Natural killer cell (primary cell): ENCODE data around the gene PRKCD. TPM values are rescaled to one million over a fixed set of nuclear protein-coding genes. Genes with fewer than 3 reads are reported as not detected.

Experiments used
- ATAC-seq, 3 donors: fragments of 150-1000 bp in 2 of 3; fragments of 200-7000 bp in 1 of 3; cut with Tn5 transposase; 1 replicate in 1 of 3; 2 replicates in 2 of 3; pipeline ENCODE4 v1.10.0; 2021; ENCODE audit warnings: mild to moderate bottlenecking in 2 of 3, moderate library complexity in 2 of 3
- DNase-seq, 2 donors: peaks; one replicate each; pipeline versions ENCODE4 v3.0.0 to v3.0.0-alpha.2; 2013 to 2021; ENCODE audit warnings: mixed read lengths in 1 of 2
- H3K27ac ChIP-seq: one replicate; pipeline ENCODE4 v1.5.1; 2013; ENCODE audit warnings: mild to moderate bottlenecking, low read length
- H3K27me3 ChIP-seq: one replicate; pipeline ENCODE4 v1.6.1; 2013; ENCODE audit warnings: low read length; ENCODE audit not compliant: control insufficient read depth, insufficient read depth
- H3K36me3 ChIP-seq: one replicate; pipeline ENCODE4 v1.6.1; 2013; ENCODE audit warnings: low read length; ENCODE audit not compliant: control insufficient read depth, insufficient read depth
- H3K4me1 ChIP-seq: one replicate; pipeline ENCODE4 v1.6.1; 2013; ENCODE audit warnings: low read length; ENCODE audit not compliant: control insufficient read depth, insufficient read depth
- H3K4me3 ChIP-seq: one replicate; pipeline ENCODE4 v1.5.1; 2013; ENCODE audit warnings: low read length
- H3K9me3 ChIP-seq: one replicate; pipeline ENCODE4 v1.6.1; 2013; ENCODE audit warnings: low read length; ENCODE audit not compliant: control insufficient read depth, insufficient read depth
- H3K27ac Mint-ChIP-seq, 2 donors: one replicate each; pipeline ENCODE4 v1.8.0; 2022; ENCODE audit warnings: mild to moderate bottlenecking in 2 of 2, mixed read lengths in 2 of 2, moderate library complexity in 1 of 2
- H3K27me3 Mint-ChIP-seq, 2 donors: one replicate each; pipeline ENCODE4 v1.8.0; 2022; ENCODE audit warnings: low read depth in 2 of 2, mixed read lengths in 2 of 2
- H3K36me3 Mint-ChIP-seq: one replicate; pipeline ENCODE4 v1.8.0; 2022; ENCODE audit warnings: mixed read lengths
- H3K4me1 Mint-ChIP-seq, 2 donors: one replicate each; pipeline ENCODE4 v1.8.0; 2022; ENCODE audit warnings: mixed read lengths in 2 of 2
- H3K4me3 Mint-ChIP-seq: one replicate; pipeline ENCODE4 v1.8.0; 2022; ENCODE audit warnings: mild to moderate bottlenecking, moderate library complexity, mixed read lengths
- H3K9me3 Mint-ChIP-seq, 2 donors: one replicate each; pipeline ENCODE4 v1.8.0; 2022; ENCODE audit warnings: mixed read lengths in 2 of 2
- WGBS: methylation state at CpG from one replicate; pipeline ENCODE4 v1.1.7; 2013; ENCODE audit warnings: missing lambda C conversion rate; ENCODE audit not compliant: insufficient coverage; 5-methylcytosine and 5-hydroxymethylcytosine counted together
- intact Hi-C: fragments of 100-400 bp; cut with micrococcal nuclease; formaldehyde crosslinking; loops from one replicate; pipeline ENCODE4 v1.14.2; 2022
- total RNA-seq, 4 donors: library from RNA; stranded (reverse); fragments of 120-200 nt in 1 of 4; gene quantifications; one replicate each; pipeline versions ENCODE4 v1.2.3 to v1.2.4, GENCODE V29; 2013 to 2022
- TF ChIP-seq, protein P1 (sequence below): fragments of 200-600 bp; IDR thresholded peaks from one replicate; pipeline ENCODE4 v1.8.0; 2022; ENCODE audit warnings: antibody characterized with exemption

PRKCD gene
- total RNA-seq, 3 donors from 2014 or later (not counting 1 experiment from before 2014, with no cell fraction given) = 31.7 to 60.0 (median 36.3) TPM

DNA sequence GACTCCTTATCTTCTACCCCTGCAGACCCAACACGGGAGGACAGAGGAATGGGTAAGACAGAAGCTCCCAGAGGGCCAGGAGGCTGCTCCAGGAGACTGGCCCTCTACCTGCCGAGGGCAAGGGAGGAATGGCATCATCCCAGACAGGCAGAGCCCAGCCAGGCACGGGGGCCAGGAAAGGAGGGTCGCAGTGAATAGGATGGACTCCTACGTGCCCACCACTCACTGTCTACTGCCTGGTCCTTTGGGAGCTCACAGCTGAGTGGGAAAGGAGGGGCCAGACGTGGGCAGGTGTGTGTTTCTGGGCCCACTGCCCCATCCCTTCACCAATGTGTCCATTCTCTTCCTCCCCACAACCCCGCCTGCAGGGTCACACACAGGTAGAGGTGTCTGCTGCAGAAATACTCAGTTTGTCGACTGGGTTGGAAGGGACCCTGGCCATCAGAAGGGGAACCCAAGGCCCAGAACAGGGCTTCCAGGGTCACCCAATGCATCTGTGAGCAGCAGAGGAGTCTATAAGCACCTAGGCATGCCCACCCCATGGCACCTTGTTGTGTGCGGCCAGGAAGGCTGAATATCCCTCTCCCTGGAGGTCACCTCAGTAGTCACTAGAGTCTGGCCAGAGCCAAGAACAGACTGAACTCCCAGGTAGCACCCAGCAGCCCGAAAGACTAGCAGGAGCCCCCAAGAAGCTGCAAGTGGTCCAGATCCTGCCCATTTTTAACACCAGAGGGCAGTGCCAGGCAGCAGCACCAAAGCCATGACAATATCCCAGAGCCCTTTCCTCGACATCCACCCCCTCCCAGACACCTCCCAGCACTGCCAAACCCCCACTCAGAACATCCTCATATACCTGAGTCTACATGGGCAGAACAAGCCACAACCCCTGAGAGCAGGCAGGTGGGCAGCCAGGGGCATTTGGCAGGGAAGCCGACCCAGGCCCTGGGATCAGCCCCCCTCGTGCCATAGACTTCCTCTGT, 70.8 kb downstream of the PRKCD start:
- ATAC-seq = no peak
- no peak overlapping the region for H3K27ac ChIP-seq
- no peaks in the 10 kb centered on the region for H3K27me3 ChIP-seq
- H3K36me3 ChIP-seq = peaks cover 63% of the 10 kb centered on the region
- H3K9me3 ChIP-seq = no peaks in the 10 kb centered on the region
- peaks cover 6% of the 10 kb centered on the region for H3K36me3 Mint-ChIP-seq
- H3K4me1 ChIP-seq = no peaks in the 10 kb centered on the region
- peaks cover 0 to 6% of the 10 kb centered on the region in 2 donors for H3K4me1 Mint-ChIP-seq
- intact Hi-C loops = no loop called here
- H3K9me3 Mint-ChIP-seq = no peaks in the 10 kb centered on the region
- H3K4me3 Mint-ChIP-seq = no peak overlapping the region
- 96% methylated on average over 13 of the region's 13 CpGs for WGBS
- no peak for DNase-seq
- no peaks in the 10 kb centered on the region for H3K27me3 Mint-ChIP-seq
- H3K27ac Mint-ChIP-seq = no peak overlapping the region
- TF ChIP-seq, protein P1, sequence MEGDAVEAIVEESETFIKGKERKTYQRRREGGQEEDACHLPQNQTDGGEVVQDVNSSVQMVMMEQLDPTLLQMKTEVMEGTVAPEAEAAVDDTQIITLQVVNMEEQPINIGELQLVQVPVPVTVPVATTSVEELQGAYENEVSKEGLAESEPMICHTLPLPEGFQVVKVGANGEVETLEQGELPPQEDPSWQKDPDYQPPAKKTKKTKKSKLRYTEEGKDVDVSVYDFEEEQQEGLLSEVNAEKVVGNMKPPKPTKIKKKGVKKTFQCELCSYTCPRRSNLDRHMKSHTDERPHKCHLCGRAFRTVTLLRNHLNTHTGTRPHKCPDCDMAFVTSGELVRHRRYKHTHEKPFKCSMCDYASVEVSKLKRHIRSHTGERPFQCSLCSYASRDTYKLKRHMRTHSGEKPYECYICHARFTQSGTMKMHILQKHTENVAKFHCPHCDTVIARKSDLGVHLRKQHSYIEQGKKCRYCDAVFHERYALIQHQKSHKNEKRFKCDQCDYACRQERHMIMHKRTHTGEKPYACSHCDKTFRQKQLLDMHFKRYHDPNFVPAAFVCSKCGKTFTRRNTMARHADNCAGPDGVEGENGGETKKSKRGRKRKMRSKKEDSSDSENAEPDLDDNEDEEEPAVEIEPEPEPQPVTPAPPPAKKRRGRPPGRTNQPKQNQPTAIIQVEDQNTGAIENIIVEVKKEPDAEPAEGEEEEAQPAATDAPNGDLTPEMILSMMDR = no peak
- H3K4me3 ChIP-seq = no peak overlapping the region

DNA sequence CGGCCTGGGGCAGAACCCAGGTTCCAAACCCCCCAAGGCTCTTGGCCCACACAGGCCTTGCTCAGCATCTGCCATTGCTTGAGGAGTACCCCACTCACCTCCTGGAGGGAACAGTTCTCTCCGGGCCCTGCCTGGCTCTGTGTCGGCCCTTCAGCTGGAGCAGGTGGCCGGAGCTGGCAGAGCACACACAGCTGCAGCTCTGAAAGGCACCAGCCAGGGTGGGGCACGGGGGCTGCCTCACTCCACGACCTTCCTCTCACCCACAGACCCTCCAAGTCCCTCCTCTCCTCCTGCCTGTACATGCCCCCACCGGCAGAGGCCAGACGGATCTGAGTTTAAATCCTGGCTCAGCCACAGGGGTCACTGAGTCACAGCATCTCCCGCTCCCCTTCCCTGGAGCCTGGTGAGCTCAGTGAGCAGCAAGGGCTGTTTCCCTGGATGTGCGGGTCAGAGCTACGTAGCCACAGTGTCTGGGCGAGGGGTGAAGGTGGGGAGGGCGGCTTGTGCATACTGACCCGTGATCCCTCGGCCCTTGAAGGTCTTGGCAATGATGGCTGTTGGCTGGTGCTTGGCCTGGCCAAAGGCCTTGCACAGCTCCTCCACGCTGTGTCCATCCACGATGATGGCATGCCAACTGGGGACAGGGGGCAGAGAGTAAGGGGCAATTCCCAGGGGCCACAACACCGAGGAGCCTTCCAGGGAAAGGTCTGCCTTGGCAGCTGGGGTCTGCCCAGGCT, 71.8 kb downstream of the PRKCD start:
- ATAC-seq = no peak
- intact Hi-C loops = no loop called here
- Mint-ChIP-seq H3K36me3 (peaks cover 6% of the 10 kb centered on the region), H3K4me1 (peaks cover 0 to 6% of the 10 kb centered on the region in 2 donors), H3K9me3 (no peaks in the 10 kb centered on the region), H3K4me3 (no peak overlapping the region), H3K27me3 (no peaks in the 10 kb centered on the region), H3K27ac (no peak overlapping the region)
- peaks cover 55% of the 10 kb centered on the region for H3K36me3 ChIP-seq
- H3K9me3 ChIP-seq = no peaks in the 10 kb centered on the region
- H3K27ac ChIP-seq = no peak overlapping the region
- no peak for DNase-seq
- 90% methylated on average over 18 of the region's 18 CpGs for WGBS
- no peaks in the 10 kb centered on the region for H3K27me3 ChIP-seq
- no peaks in the 10 kb centered on the region for H3K4me1 ChIP-seq
- TF ChIP-seq, protein P1 = no peak
- H3K4me3 ChIP-seq = no peak overlapping the region

DNA sequence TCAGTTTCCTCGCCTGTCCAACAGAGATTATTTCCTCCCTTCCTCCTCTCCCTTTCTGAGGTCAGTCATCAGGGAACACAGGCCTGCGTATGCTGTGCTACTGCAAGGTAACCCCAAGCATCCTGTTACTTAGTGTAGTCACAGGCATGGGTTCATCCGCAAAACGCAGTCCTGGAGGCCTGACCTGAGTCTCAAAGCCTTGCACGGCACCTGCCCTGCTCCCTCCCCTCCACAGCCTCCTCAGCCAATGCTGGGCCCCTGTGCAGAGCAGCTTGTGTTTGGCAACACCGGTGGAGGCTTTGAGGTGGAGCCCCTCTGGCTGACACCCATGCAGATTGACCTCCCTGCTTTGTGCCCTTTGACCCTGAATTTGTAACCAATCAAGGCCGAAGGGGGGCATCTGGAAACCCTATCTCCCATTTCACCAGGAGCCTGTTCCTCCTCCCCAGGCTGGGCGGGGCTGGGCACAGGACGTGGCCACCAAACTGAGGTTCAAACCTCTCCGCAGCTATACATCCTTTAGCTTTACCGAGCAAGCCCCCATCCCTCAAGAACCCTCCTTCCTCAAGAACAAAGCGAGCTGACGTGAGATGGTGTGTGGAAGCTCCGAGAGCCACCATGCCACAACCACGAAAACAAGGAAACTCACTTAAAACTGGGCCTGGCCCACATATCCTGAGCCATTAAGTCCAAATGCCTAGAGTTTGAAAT, 73.3 kb downstream of the PRKCD start:
- Histone ChIP-seq H3K4me1 (no peaks in the 10 kb centered on the region), H3K4me3 (no peak overlapping the region), H3K36me3 (peaks cover 50% of the 10 kb centered on the region), H3K27me3 (no peaks in the 10 kb centered on the region), H3K27ac (no peak overlapping the region), H3K9me3 (no peaks in the 10 kb centered on the region)
- DNase-seq (no peak), ATAC-seq (no peak)
- H3K9me3 Mint-ChIP-seq = no peaks in the 10 kb centered on the region
- H3K27me3 Mint-ChIP-seq = no peaks in the 10 kb centered on the region
- TF ChIP-seq, protein P1 = no peak
- no peak overlapping the region for H3K27ac Mint-ChIP-seq
- WGBS = 79% methylated on average over 15 of the region's 15 CpGs
- H3K4me1 Mint-ChIP-seq = peaks cover 0 to 6% of the 10 kb centered on the region in 2 donors
- no peak overlapping the region for H3K4me3 Mint-ChIP-seq
- intact Hi-C loops = no loop called here
- peaks cover 6% of the 10 kb centered on the region for H3K36me3 Mint-ChIP-seq
